ENCODE results near the gene LSR.

Gene LSR

GRCh38 chr19:35310331-35310730 is 61.5 kb downstream of the LSR start:
- no peak for TF ChIP-seq JUND (IDR thresholded peaks at IDR 0.05; ENCODE audit: low read depth)
- in situ Hi-C loops (cut with HindIII; ENCODE audit: low pct_unique_long_range_greater_than_20kb, low sequenced_read_pairs) = no loop called here

DNA sequence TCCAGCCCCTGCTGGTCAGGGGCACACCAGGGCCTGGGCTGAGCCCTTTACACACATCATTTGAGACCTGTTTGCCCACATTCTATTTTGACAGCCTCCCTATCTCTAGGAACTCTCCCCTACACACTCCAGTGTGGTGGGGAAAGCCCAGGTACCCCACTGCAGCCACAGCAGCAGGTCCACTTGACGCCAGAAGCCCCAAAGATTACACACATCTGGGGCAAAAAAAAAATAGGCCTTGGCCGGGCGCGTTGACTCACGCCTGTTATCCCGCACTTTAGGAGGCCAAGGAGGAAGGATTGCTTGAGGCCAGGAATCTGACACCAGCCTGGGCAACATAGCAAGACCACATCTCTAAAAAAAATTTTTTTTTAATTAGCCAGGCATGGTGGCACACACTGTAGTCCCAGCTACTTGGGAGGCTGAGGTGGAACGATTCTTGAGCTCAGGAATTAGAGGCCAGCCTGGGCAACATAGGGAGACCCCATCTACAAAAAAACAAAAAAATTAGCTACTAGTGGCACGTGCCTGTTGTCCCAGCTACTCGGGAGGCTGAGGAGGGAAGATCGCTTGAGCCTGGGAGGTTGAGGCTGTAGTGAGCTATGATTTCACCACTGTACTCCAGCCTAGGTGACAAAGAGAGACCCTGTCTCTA is 62.1 kb downstream of the LSR start:
- in situ Hi-C loops (cut with HindIII; ENCODE audit: low pct_unique_long_range_greater_than_20kb, low sequenced_read_pairs) = no loop called here
- DNase-seq (ENCODE audit: low read depth in 1 of 2, low spot score in 1 of 2) = no peak
- no peak for TF ChIP-seq JUND (IDR thresholded peaks at IDR 0.05; ENCODE audit: low read depth)

More at GRCh38 chr19:35310331-35310730, 61.5 kb downstream of the LSR start:
- DNase-seq (ENCODE audit: low read depth in 1 of 2, low spot score in 1 of 2) = no peak

DNA sequence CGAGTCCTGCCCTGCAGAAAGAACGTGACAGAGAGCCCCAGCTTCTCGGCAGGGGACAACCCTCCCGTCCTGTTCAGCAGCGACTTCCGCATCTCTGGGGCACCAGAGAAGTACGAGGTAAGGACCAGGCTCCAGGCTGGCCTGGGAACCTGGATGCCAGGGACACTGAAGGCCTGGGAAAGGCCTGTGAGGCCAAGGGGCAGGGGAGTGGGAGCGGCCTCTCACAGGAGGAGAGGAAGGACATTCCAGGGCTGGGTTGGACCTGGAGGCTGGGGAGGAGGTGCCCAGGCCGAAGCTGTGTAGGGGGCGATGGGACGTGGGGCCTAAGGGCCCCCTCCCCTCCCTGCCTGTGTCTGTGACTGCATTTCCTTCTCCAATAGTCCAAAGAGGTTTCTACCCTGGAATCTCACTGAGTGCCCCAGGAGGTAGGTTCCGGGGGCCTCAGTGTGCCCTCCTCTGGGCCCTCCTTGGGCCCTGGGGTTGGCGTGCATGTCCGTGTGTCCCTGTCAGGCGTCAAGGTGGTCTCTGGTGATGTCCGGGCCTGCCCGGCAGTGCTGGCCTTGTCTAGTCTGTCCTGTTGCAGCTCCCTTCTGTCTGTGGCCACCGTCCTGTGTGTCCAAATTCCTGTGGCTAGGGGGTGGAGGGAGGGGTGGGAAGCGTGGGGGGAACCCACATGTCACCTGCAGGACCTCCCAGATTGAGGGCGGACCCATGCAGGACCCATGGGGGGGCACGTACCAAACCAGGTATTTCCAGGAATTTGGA is 63.3 kb downstream of the LSR start:
- peak in 1 of 2 experiments; percentile 48 for DNase-seq (ENCODE audit: low read depth in 1 of 2, low spot score in 1 of 2)
- in situ Hi-C loops (cut with HindIII; ENCODE audit: low pct_unique_long_range_greater_than_20kb, low sequenced_read_pairs) = no loop called here
- no peak for TF ChIP-seq JUND (IDR thresholded peaks at IDR 0.05; ENCODE audit: low read depth)

- DNase-seq (ENCODE audit: low read depth in 1 of 2, low spot score in 1 of 2) = peak in 1 of 2 experiments; percentile 82
- in situ Hi-C loops (cut with HindIII; ENCODE audit: low pct_unique_long_range_greater_than_20kb, low sequenced_read_pairs) = no loop called here
- TF ChIP-seq JUND (IDR thresholded peaks at IDR 0.05; ENCODE audit: low read depth) = no peak
These were observed 64.8 kb downstream of the LSR start for GRCh38 chr19:35313587-35313986.

- no peak for TF ChIP-seq JUND (IDR thresholded peaks at IDR 0.05; ENCODE audit: low read depth)
- no peak for DNase-seq (ENCODE audit: low read depth in 1 of 2, low spot score in 1 of 2)
- in situ Hi-C loops (cut with HindIII; ENCODE audit: low pct_unique_long_range_greater_than_20kb, low sequenced_read_pairs) = no loop called here
These were observed 65.2 kb downstream of the LSR start for GRCh38 chr19:35314031-35314430.

- TF ChIP-seq JUND (IDR thresholded peaks at IDR 0.05; ENCODE audit: low read depth) = no peak
- in situ Hi-C loops (cut with HindIII; ENCODE audit: low pct_unique_long_range_greater_than_20kb, low sequenced_read_pairs) = no loop called here
- DNase-seq (ENCODE audit: low read depth in 1 of 2, low spot score in 1 of 2) = no peak
These were observed 66.2 kb downstream of the LSR start for GRCh38 chr19:35314858-35315470.

GRCh38 chr19:35315883-35316282 is 67.1 kb downstream of the LSR start:
- TF ChIP-seq JUND (IDR thresholded peaks at IDR 0.05; ENCODE audit: low read depth) = no peak
- in situ Hi-C loops (cut with HindIII; ENCODE audit: low pct_unique_long_range_greater_than_20kb, low sequenced_read_pairs) = no loop called here
- DNase-seq (ENCODE audit: low read depth in 1 of 2, low spot score in 1 of 2) = no peak

GRCh38 chr19:35316560-35316959 is 67.8 kb downstream of the LSR start:
- in situ Hi-C loops (cut with HindIII; ENCODE audit: low pct_unique_long_range_greater_than_20kb, low sequenced_read_pairs) = no loop called here
- DNase-seq (ENCODE audit: low read depth in 1 of 2, low spot score in 1 of 2) = no peak
- no peak for TF ChIP-seq JUND (IDR thresholded peaks at IDR 0.05; ENCODE audit: low read depth)
